ENCODE measurements around the gene GLS2. TPM values are rescaled to one million over a fixed set of nuclear protein-coding genes. Genes with fewer than 3 reads are reported as not detected.
A peak's percentile ranks its signal among the peaks of the same experiment; 100 is the strongest.
"Not testable (repeated sequence)": the region's sequence is repeated elsewhere in the genome, so short reads cannot be mapped to it uniquely, and the experiment has no call there.

The GLS2 gene
- total RNA-seq: 2.6 TPM

DNA sequence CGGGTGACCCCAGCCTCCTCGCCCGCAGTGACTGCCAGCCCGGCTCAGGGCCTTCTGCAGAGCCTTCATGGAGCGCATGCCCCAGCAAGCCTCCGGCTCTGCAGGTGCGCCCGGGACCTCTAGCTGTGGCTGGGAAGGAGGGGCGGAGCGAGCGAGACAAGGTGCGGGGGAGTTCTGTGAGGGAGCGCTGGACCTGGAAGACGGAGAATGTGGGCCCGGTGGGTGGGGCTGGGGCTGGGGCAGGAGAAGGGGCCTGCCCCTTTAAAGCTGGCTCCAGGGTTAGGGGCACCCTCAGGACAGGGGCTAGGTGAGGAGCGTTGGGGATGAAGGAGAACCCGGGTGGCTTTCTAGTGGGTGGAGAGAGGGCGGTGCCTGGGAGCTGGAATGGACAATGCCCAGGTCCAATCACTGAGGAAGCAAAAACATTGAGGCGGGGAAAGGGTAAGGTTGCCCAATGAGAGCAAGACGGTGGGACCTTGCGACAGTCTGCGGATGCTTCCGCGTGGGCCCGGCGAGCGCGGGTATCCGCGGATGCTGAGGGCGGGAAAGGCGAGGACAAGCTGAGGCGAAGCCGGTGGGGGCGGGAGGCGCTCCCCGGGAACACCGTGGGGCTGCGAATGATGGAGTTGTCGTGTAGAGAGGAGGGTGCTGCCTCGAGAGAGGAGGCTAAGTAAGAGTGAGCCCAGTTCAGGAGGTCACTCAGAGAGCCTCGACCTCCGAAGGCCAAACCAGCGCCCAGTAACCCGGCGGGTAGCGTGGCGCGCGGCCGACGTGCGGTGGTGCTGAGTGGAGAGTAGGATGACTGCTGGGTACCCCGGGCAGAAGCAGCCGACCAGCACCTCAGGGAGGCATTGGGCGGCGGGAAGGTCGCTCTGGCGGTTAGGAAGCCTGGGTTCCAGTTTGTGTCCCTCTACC lies at the start of gene GLS2:
TSS of gene GLS2 (minus strand) at position 121 of the 915 bp plus-strand sequence. CDS start at position 78, 43 bp downstream.
- peak; percentile 93 for ATAC-seq

DNA sequence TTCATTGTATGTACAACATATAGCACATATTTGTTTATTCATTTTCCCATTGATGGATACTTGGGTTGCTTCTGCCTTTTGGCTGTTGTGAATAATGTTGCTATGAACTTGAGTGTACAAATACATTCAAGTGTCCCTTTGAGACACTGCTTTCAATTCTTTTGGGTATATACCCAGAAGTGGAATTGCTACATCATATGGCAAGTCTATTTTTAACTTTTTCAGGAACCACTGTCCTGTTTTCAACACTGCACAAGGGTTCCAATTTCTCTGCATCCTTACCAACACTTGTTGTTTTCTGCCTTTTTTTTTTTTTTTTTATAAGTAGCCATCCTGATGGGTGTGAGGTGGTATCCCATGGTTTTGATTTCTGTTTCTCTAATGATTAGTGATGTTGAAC lies 49.6 kb upstream of the GLS2 start:
- ATAC-seq: no peak

DNA sequence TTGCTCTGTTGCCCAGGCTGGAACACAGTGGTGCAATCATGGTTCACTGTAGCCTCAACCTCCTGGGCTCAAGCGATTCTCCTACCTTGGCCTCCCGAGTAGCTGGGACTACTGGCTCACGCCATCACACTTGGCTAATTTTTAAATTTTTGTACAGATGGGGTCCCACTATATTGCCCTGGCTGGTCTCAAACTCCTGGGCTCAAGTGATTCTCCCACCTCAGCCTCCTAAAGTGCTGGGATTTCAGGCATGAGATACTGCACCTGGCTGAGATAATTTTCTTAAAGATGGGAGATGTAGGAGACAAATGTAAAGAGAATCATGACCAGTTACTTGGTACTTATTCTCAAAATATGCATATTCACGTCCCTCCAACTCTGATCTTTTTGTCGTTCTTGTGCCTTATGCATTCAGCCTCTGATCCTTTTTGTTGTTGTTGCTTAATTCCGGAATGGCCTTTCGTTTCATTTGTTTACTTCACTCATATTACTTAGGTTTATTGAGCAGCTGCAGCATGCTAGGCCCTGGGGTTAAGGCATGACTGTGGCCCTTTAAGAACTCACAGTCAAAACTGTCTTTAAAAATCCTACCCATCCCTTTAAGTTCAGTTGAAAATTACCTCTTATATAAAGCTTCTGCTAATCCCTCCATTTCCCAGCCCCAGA lies 42.6 kb upstream of the GLS2 start:
- ATAC-seq: no peak

DNA sequence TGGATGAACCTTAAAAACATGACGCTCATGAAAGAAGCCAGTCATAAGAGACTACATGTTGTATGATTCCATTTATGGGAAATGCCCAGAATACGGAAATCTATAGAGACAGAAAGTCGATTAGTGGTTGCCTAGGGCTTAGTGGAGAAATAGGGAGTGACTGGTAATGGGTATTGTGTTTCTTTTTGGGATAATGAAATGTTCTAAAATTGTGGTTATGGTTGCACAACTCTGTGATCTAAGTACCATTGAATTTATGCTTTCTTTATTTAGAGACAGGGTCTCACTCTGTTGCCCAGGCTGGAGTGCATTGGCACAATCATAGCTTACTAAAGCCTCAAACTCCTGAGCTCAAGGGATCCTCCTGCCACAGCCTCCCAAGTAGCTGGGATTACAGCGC lies 41.7 kb upstream of the GLS2 start:
- no peak for ATAC-seq

DNA sequence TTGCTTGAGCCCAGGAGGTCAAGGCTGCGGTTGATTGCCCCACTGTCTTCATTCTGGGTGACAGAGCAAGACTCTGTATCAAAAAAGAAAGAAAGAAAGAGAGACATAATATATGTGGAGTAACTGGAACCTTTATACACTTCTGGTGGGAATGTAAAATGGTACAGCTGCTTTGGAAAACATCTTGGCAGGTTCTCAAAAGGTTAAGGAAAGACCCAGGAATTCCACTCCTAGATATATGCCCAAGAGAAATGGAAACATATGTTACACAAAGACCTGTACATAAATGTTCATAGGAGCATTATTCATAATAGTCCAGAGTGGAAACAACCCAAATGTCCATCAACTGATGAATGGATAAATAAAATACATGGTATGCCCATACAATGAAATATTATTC lies 40.9 kb upstream of the GLS2 start:
- no peak for ATAC-seq

DNA sequence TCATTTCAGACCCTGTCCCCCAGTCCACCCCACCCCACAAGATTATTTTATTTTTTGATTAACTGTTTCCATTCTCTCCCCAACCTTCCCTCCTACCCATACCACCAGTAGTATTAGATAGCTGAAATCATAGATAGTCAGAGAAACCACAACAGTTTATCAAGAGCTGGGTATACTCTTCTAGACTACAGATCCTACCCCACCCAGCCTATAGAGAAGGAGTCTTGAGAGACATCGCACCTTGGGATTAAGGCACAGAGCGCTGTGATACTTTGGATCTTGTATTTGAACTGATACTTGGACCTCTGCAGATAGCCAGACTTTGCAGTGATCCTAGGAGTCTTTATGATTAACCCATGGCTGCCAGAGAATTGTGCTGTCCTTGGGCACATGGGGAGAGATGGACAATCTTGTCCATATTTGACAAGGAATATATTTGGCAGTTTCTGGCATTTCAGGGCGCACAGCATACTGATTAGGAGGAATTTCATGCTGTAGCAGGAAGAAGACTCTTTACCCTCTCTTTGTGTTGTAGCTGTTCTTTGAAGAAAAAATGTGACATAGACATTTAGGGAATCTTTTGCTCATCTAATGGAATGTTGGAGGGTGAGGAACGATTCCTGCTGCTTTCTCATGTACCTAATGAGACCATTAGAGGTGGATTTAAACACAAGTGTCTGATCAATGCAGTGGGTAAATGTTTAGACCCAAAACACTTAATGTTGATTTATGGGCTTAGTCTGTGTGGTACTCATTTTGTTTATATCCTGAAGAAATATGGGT lies 34.6 kb upstream of the GLS2 start:
- no peak for ATAC-seq

DNA sequence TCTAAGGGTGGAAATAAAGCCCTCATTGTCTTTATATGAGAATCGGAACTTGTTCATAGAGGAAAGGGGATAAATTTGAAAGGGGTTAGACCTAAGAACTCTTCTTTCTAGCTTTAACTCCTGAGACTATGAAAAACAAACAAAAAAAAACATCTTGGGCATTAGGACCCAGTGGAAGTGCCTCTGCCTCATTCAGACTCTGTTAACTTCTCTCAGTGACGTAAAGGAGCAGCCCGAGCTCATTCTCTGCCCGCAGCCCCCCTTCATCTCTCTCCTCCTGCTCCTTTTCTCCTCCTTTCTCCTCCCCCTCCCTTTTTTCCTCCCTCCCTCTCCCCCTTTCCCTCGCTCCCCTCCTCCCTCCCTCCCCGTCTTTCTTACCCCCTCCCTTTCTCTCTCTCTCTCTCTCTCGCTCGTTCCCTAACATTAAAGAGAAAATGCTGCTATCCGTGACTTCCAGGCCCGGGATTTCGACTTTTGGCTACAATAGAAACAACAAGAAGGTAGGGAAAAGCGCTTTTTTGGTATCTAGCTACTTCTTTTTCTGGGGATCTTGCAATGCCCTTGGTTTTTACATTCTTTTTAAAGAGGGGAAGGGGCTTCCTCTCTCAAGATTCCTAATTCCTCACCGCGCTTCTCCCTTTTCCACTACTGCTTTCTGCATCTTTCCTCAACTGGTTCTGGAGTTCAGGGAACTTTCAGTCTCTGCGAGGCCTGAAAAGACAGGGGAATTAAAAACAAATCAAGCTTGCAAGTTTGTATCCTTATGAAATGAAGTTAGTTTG lies 33.8 kb upstream of the GLS2 start, which contains the start of gene RBMS2:
TSS of gene RBMS2 (plus strand) at position 231 of the 782 bp plus-strand sequence. CDS start at position 435, 204 bp downstream.
- ATAC-seq: peak; percentile 87

DNA sequence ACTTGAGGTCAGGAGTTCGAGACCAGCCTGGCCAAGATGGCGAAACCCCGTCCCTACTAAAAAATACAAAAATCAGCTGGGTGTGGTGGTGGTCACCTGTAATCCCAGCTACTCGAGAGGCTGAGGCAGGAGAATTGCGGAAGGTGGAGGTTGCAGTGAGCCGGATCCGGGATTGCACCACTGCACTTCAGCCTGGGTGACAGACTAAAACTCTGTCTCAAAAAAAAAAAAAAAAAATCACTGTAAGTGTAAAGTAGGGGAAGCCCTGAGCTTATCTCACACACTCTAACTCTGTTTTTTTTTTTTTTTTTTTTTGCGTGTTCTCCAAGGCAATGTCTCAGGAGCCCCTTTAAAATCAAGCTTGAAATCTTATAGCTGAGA lies 33.2 kb upstream of the GLS2 start:
- no peak for ATAC-seq

DNA sequence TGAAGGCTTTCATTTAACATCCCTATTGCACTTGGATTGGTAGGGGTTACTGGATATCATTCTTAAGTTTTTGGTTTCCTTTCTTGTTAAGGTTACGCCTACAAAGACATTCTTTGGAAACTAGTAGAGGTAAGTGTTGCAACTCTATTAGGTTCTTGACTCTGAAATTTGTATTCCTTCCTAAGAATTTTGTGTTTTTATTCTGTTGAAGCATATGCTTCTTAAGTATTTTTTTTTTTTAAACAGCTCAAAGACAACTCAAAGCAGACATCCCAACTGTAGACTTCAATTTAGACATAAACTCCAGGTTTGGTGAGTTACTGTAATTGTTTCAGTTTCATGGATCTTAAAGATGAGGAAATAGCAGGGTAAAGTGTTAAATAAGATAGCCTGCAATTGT lies 32.5 kb upstream of the GLS2 start:
- ATAC-seq: no peak

DNA sequence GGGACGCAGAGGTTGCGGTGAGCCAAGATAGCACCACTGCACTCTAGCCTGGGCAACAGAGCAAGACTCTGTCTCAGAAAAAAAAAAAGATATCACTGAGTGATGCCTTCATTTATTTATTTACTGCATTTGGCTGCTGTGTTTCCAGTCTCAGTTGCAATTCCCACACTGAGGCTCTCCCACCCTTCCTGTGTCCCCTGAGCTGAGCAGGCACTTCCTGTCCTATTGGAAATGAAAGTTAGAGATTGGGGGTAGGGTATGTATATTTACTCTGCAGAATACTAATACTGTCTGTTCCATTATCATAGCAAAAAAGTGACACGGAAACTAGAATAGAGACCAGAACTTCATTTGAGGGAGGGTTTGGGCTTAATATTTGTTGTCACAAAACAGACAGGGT lies 32.1 kb upstream of the GLS2 start:
- no peak for ATAC-seq

DNA sequence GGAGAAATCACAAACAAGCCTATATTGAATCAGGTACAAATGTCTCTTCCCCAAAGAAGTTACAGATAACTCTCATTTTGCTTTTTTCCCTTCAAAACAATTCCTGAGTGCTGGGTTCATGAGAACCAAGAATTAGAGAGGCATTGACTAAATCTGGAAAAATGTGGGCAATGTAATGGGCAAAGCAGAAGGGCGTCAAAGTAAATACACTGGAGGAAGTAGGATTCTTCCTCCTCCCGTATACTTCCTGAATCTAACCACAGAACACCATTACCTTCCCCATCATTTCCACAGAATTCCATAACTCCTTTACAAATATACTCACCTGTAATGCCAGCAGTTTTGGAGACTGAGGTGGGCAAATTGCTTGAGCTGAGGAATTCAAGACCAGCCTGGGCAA lies 30.6 kb upstream of the GLS2 start:
- ATAC-seq: no peak

DNA sequence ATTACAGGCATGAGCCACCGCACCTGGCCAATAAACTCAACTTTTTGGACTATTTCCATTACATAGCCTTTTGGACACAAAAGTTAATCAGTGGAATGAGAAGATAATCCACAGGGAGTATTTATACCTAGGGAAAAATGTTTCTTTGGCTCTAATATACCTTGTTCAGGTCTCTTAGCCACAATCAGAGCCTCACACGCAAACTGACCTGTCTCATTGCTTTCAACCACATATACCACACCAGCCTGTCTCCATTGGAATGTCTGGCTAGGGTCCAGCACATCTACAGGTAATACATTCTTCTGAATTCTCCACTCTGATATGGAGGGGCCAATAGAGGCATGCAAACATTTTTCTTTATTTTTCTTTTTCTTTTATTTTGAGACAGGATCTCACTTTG lies 29.9 kb upstream of the GLS2 start:
- no peak for ATAC-seq

DNA sequence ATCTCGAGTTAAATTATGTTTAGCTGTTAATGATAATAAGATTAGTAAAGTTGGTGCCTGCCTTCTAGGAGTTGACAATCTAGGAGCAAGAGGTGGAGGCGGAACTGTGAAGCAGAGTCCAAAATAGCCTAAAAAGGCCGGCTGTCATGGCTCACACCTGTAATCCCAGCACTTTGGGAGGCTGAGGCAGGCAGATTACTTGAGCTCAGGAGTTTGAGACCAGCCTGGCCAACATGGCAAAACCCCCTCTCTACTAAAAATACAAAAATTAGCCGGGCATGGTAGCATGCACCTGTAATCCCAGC lies 26.0 kb upstream of the GLS2 start:
- ATAC-seq: not testable (repeated sequence)

DNA sequence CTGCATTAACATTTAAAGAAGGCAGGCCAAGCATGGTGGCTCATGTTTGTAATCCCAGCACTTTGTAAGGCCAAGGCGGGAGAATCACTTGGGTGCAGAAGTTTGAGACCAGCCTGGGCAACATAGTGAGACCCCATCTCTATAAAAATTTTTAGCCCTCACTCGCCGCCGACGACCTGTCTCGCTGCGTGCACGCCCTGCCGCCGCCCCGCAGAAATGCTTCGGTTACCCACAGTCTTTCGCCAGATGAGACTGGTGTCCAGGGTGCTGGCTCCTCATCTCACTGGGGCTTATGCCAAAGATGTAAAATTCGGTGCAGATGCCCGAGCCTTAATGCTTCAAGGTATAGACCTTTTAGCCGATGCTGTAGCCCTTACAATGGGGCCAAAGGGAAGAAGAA lies 22.8 kb upstream of the GLS2 start:
- no peak for ATAC-seq

DNA sequence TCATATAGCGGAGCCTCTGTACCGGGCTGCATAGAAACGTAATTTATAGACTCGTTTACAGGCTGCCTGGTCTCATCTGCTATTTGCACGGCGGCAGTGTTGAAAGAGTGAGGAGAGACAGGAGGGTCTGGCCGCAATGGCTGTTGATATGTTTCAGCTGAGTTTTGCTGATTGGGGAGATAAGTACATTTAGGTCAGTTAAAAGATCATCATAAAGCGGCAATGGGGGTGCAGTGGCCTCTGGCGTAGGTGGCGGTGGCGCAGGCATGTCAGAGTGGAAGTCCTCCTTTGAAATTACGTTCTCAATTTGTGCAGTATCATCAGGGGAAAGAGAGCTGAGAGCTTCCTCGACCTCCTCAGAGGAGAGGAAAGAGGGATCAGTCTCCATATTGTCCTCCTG lies 11.9 kb upstream of the GLS2 start:
- not testable (repeated sequence) for ATAC-seq

DNA sequence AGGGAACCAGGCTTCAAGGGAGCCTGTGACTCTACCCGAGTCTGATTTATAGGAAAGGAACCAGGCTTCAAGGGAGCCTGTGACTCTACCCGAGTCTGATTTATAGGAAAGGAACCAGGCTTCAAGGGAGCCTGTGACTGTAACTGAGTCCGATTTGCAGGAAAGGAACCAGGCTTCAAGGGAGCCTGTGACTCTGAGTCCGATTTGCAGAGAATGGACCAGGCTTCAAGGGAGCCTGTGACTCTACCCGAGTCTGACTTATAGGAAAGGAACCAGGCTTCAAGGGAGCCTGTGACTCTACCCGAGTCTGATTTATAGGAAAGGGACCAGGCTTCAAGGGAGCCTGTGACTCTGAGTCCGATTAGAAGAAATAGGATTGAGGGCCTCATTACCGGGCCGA lies 11.5 kb upstream of the GLS2 start:
- ATAC-seq: not testable (repeated sequence)

DNA sequence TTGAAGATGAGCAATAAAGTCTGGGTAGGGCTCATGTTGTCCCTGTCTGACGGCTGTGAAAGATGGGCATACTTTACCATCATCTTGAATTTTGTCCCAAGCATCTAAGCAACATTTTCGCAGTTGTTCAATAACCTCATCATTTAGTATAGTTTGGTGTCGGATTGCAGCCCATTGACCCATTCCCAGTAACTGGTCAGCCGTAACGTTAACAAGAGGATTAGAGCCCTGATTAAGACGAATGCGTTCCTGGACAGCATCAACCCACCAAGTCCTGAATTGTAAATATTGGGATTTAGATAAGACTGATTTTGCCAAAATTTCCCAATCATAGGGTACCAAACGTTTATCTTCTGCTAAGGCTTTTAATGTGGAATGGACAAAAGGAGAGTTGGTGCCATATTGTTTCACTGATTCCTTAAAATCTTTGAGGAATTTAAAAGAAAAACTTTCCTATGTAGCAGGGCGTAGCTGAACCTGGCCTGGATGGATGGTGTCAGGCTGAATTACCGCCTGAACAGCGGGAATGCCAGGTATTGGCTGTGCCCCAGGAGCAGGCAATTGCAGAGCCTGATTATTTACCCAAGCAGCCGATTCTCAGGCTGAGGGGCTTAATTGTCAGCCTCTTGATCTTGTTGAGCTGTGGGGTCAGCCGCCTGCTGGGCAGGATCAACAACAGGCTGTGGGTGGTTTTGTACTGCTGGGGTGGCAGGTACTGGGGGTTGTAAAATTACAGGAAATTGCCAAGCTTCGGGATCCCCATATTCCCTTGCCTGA lies 10.4 kb upstream of the GLS2 start:
- ATAC-seq: not testable (repeated sequence)

DNA sequence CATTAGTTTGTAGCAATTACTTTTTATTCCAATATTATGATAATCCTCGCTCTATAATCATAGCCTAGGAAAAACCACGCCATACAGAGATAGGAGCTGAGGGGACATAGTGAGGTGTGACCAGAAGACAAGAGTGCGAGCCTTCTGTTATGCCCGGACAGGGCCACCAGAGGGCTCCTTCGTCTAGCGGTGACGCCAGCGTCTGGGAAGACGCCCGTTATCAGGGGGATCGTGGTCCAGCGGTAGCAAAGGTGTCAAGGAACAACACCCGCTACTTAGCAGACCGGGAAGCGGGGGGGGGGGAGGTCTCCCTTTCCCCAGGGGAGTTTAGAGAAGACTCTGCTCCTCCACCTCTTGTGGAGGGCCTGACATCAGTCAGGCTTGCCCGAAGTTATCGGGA lies 8.7 kb upstream of the GLS2 start:
- ATAC-seq: not testable (repeated sequence)

DNA sequence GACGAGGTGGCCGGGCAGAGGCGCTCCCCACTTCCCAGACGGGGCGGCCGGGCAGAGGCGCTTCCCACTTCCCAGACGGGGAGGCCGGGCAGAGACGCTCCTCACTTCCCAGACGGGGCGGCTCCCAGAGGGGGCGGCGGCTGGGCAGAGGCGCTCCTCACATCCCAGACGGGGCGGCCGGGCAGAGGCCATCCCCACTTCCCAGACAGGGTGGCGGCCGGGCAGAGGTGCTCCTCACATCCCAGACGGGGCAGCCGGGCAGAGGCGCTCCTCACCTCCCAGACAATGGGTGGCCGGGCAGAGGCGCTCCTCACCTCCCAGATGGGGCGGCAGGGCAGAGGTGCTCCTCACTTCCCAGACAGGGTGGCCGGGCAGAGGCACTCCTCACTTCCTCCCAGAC lies 6.5 kb upstream of the GLS2 start:
- not testable (repeated sequence) for ATAC-seq

DNA sequence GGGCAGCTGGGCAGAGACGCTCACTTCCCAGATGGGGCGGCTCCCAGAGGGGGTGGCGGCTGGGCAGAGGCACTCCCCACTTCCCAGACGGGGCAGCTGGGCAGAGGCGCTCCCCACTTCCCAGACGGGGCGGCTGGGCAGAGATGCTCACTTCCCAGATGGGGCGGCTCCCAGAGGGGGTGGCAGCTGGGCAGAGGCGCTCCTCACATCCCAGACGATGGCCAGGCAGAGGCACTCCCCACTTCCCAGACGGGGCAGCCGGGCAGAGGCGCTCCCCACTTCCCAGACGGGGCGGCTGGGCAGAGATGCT lies 6.1 kb upstream of the GLS2 start:
- not testable (repeated sequence) for ATAC-seq

DNA sequence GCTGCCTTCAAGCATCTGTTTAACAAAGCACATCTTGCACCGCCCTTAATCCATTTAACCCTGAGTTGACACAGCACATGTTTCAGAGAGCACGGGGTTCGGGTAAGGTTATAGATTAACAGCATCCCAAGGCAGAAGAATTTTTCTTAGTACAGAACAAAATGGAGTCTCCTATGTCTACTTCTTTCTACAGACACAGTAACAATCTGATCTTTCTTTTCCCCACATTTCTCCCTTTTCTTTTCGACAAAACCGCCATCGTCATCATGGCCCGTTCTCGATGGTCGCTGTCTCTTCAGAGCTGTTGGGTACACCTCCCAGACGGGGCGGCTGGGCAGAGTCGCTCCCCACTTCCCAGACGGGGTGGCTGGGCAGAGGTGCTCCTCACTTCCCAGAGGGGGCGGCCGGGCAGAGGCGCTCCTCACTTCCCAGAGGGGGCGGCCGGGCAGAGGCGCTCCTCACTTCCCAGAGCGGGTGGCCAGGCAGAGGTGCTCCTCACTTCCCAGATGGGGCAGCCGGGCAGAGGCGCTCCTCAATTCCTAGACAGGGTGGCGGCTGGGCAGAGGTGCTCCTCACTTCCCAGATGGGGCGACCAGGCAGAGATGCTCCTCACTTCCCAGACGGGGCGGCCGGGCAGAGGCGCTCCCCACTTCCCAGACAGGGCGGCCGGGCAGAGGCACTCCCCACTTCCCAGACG lies 5.6 kb upstream of the GLS2 start:
- not testable (repeated sequence) for ATAC-seq

All from esophagus mucosa (tissue), 1 donor.